Left lung (tissue), 10 donors: Measurements from ENCODE around the gene LNPK. TPM values are rescaled to one million over a fixed set of nuclear protein-coding genes. Genes with fewer than 3 reads are reported as not detected.

Source experiments
- ATAC-seq: fragments of 200-7000 bp; cut with Tn5 transposase; one replicate; pipeline ENCODE4 v1.9.1; 2020; ENCODE audit warnings: moderate library complexity
- DNase-seq, 4 donors: peaks; one replicate each; pipeline ENCODE4 v3.0.0-alpha.2; 2013 to 2020
- H3K27ac ChIP-seq, 2 donors: fragments of 200-600 bp; sonication (generic) in 1 of 2; one replicate each; pipeline versions ENCODE4 v1.5.0 to v1.8.0; 2020 to 2021
- H3K27me3 ChIP-seq, 2 donors: fragments of 200-600 bp; sonication (generic) in 1 of 2; one replicate each; pipeline versions ENCODE4 v1.5.0 to v1.8.0; 2020 to 2021
- H3K36me3 ChIP-seq, 2 donors: fragments of 200-600 bp; sonication (generic) in 1 of 2; one replicate each; pipeline versions ENCODE4 v1.5.0 to v1.8.0; 2020 to 2021
- H3K4me1 ChIP-seq, 2 donors: fragments of 200-600 bp; one replicate each; pipeline ENCODE4 v1.8.0; 2021
- H3K4me3 ChIP-seq, 2 donors: fragments of 200-600 bp; sonication (generic) in 1 of 2; one replicate each; pipeline versions ENCODE4 v1.5.0 to v1.8.0; 2020 to 2021; ENCODE audit warnings: mild to moderate bottlenecking in 1 of 2
- H3K9me3 ChIP-seq, 2 donors: fragments of 200-600 bp; sonication (generic) in 1 of 2; one replicate each; pipeline versions ENCODE4 v1.5.0 to v1.8.0; 2020 to 2021
- CTCF ChIP-seq, 2 donors: fragments of 200-600 bp; sonication (generic) in 1 of 2; IDR thresholded peaks; one replicate each; pipeline versions ENCODE4 v1.5.0 to v1.8.0; 2021; ENCODE audit warnings: antibody characterized with exemption in 2 of 2
- intact Hi-C, 2 donors: fragments of 100-400 bp; cut with DNase I; formaldehyde crosslinking; loops; one replicate each; pipeline versions ENCODE4 v1.11.2 to v1.14.2; 2022
- polyA plus RNA-seq, 6 donors: library from polyadenylated mRNA; unstranded; fragments of 120-200 nt; gene quantifications; one replicate each; pipeline ENCODE4 v1.2.1, GENCODE V29; 2013; ENCODE audit not compliant: insufficient read length in 6 of 6
- total RNA-seq, 2 donors: library from RNA; stranded (reverse); fragmentation: NEBNext Ultra II Directional; extraction: Animal tissue kit (Norgen Biotek cat#: 25700); gene quantifications; one replicate each; pipeline ENCODE4 v1.2.1, GENCODE V29; 2021
- donor health status: DM: no; HTN: yes; CAD: no.
- donor health status: DM: no; HTN: no; CAD: no.

LNPK gene
- total and polyA plus RNA-seq, 8 donors: 38.0 to 47.9 (median 41.8) TPM

GRCh38 chr2:176018708-176019107, 16.6 kb upstream of the LNPK start:
- no peak overlapping the region for H3K27ac ChIP-seq
- no peak overlapping the region for H3K4me3 ChIP-seq
- no peak for ATAC-seq

GRCh38 chr2:176009445-176009844, 7.4 kb upstream of the LNPK start:
- no peak for TF ChIP-seq CTCF (IDR thresholded peaks at IDR 0.05)
- H3K4me3 ChIP-seq: no peak overlapping the region
- no peaks in the 10 kb centered on the region for H3K4me1 ChIP-seq
- no peak for ATAC-seq
- H3K27ac ChIP-seq: no peak overlapping the region
- peaks cover 0 to 10% of the 10 kb centered on the region in 2 donors for H3K27me3 ChIP-seq
- no peak for DNase-seq
- intact Hi-C loops: no loop called here
- no peaks in the 10 kb centered on the region for H3K36me3 ChIP-seq
- no peaks in the 10 kb centered on the region for H3K9me3 ChIP-seq

More at GRCh38 chr2:176018708-176019107, 16.6 kb upstream of the LNPK start:
- intact Hi-C loops: no loop called here
- TF ChIP-seq CTCF (IDR thresholded peaks at IDR 0.05): no peak
- no peak for DNase-seq
- Histone ChIP-seq H3K36me3 (no peaks in the 10 kb centered on the region), H3K27me3 (peaks cover 0 to 28% of the 10 kb centered on the region in 2 donors), H3K4me1 (no peaks in the 10 kb centered on the region), H3K9me3 (no peaks in the 10 kb centered on the region)

GRCh38 chr2:176004934-176005333, 2.9 kb upstream of the LNPK start:
- H3K4me3 ChIP-seq: no peak overlapping the region
- DNase-seq: no peak
- H3K36me3 ChIP-seq: no peaks in the 10 kb centered on the region
- H3K4me1 ChIP-seq: peaks cover 6 to 20% of the 10 kb centered on the region in 2 donors
- no peak overlapping the region for H3K27ac ChIP-seq
- no peaks in the 10 kb centered on the region for H3K9me3 ChIP-seq
- intact Hi-C loops: no loop called here
- no peak for TF ChIP-seq CTCF (IDR thresholded peaks at IDR 0.05)
- ATAC-seq: no peak
- no peaks in the 10 kb centered on the region for H3K27me3 ChIP-seq

- TF ChIP-seq CTCF (IDR thresholded peaks at IDR 0.05): no peak
- Histone ChIP-seq H3K27me3 (no peaks in the 10 kb centered on the region), H3K36me3 (no peaks in the 10 kb centered on the region), H3K4me3 (no peak overlapping the region), H3K4me1 (peaks cover 6 to 26% of the 10 kb centered on the region in 2 donors), H3K27ac (no peak overlapping the region), H3K9me3 (no peaks in the 10 kb centered on the region)
- intact Hi-C loops: no loop called here
- ATAC-seq (no peak), DNase-seq (no peak)
These were observed 1.9 kb upstream of the LNPK start for GRCh38 chr2:176003958-176004357.

GRCh38 chr2:176002688-176003210, 682 bp upstream of the LNPK start:
- Histone ChIP-seq H3K9me3 (no peaks in the 10 kb centered on the region), H3K4me3 (peak overlapping the region; percentile 83 to 89), H3K27me3 (no peaks in the 10 kb centered on the region), H3K27ac (peak overlapping the region; percentile 76 to 86), H3K4me1 (peaks cover 6 to 28% of the 10 kb centered on the region in 2 donors), H3K36me3 (no peaks in the 10 kb centered on the region)
- intact Hi-C loops: no loop called here
- ATAC-seq (peak; percentile 50), DNase-seq (peak in 2 of 4 donors; percentile 39 to 47)
- TF ChIP-seq CTCF (IDR thresholded peaks at IDR 0.05): no peak
